HG03108 (cell line): ENCODE data around the gene PLEKHM2.
"Not testable (repeated sequence)": the region's sequence is repeated elsewhere in the genome, so short reads cannot be mapped to it uniquely, and the experiment has no call there.

Experiments used
- ATAC-seq: cut with Tn5 transposase; IDR thresholded peaks from one replicate; pipeline ENCODE4 v1.9.1; 2021; ENCODE audit warnings: moderate library complexity; ENCODE audit not compliant: unreplicated experiment

The PLEKHM2 gene

GRCh38 chr1:15684042-15684461 is at the start of gene PLEKHM2:
TSS of gene PLEKHM2 (plus strand) at chr1:15684320. CDS start at chr1:15684559, 239 bp downstream.
- no peak for ATAC-seq

GRCh38 chr1:15636436-15636835 is 47.7 kb upstream of the PLEKHM2 start:
- no peak for ATAC-seq

- ATAC-seq: no peak
Measured at GRCh38 chr1:15637826-15638225, 46.3 kb upstream of the PLEKHM2 start.

DNA sequence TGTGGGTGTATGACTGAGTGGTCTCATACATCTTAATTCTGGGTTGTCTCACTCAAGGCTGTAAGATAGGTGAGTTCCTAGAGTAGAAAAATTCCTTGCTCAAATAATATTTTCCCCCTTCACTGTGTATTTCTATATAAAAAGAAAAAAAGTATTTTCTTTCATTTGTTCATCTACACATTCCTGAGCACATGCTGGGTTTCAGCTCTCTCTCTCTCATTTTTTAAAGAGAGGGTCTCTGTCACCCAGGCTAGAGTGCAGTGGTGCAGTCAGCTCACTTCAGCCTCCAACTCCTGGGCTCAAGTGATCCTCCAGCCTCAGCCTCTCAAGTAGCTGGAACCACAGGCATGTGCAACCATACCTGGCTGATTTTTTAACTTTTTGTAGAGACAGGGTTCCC is 44.9 kb upstream of the PLEKHM2 start:
- no peak for ATAC-seq

DNA sequence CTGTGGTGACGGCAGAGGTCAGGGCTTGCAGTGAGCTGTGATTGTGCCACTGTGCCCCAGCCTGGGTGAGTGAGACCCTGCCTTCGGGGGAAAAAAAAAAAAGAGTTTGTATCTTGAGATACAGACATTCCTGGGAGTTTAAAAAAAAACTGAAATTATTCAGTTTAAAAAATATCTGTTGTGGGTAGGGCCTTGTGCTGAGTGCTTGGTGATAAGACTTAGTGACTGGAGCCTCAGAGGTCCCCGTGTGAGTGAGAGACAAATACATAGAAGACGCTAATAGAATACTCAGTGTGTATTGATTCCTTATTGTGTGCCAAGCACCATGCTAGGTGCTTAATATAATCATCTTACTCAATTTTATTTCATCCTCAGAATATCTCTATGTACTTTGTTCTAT is 44.2 kb upstream of the PLEKHM2 start:
- no peak for ATAC-seq

- ATAC-seq: no peak
Measured at GRCh38 chr1:15640667-15641066, 43.5 kb upstream of the PLEKHM2 start.

DNA sequence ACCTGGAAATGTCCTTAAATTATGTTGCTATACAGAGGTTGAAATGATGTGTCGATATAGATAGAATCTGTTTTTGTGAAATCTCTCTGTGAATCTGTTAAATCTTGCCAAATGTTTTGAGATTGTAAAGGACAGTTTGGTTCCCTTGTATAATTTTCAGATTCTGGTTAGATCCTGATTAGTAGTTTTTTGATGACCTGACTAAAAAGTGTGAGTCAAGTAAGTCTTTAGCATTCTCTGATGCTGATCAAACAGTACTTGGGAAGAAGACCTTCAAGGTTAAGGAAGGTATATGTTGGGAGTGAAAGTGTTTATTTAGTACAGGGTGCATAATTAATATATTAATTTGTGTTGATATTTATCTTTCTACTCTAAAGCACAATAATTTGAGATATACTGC is 34.2 kb upstream of the PLEKHM2 start:
- no peak for ATAC-seq

DNA sequence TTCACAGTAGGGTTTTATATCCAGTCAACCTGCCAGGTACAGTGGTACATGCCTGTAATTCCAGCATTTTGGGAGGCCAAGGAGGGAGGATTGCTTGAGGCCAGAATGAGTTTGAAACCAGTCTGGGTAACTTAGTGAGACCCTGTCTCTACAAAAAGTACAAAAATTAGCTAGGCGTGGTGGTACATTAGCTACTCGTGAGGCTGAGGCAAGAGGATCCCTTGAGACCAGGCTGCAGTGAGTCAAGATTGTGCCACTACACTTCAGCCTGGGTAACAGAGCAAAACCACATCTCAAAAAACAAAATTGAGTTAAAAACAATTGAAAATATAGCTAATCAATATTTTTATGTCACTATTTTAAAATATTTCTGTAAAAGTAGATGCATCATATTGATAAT is 33.7 kb upstream of the PLEKHM2 start:
- ATAC-seq: no peak

- ATAC-seq: not testable (repeated sequence)
Measured at GRCh38 chr1:15652130-15652529, 32.0 kb upstream of the PLEKHM2 start.

DNA sequence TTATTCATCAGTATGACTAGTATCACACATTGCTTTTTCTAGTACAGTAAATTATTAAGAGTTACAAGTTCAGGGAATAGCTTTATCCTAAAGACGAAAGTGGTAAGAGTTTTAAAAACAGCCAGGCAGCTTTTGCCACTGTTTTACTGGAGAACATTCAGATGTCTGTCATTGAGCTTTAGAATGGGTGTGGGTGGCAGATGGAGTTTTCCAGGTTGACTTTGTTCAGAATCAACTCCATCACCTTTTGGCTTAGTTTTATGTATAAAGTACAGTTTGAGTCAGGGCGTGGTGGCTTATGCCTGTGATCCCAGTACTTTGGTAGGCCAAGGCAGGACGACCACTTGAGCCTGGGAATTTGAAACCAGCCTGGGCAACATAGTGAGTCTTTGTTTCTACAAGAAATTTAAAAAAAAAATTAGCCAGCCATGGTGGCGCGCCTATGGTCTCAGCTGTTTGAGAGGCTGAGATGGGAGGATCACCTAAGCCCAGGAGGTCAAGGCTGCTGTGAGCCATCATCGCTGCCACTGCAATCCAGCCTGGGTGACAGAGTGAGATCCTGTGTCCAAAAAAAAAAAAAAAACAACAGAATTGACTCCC is 29.9 kb upstream of the PLEKHM2 start:
- no peak for ATAC-seq

- no peak for ATAC-seq
Measured at GRCh38 chr1:15656464-15656863, 27.7 kb upstream of the PLEKHM2 start.

DNA sequence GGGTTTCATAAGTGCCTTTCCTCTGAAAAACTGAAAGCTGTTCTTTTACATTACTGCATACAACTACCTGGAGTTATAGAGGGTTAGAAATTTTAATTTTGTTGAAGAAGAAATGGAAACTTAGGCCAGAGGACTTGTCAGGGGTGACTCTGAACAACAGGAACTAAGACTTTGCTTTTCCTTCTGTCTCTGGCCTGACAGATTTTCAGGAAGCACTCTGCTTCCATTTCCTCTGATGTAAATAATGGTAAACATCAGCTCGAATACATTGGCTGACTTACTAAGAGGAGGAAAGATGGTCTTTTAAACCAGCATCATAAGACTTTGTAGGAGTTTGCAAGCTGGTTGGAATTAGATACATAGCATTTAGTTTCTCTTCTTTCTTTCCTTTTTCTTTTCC is 27.1 kb upstream of the PLEKHM2 start:
- ATAC-seq: no peak

DNA sequence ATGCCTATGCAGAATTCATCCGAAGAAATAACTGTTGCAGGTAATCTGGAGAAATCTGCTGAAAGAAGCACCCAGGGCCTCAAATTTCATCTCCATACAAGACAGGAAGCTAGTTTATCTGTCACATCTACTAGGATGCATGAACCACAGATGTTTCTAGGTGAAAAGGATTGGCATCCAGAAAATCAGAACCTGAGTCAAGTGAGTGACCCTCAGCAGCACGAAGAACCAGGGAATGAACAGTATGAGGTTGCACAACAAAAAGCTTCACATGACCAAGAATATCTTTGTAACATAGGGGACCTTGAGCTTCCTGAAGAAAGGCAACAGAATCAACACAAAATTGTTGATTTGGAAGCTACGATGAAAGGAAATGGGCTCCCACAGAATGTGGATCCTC is 24.0 kb upstream of the PLEKHM2 start:
- no peak for ATAC-seq

DNA sequence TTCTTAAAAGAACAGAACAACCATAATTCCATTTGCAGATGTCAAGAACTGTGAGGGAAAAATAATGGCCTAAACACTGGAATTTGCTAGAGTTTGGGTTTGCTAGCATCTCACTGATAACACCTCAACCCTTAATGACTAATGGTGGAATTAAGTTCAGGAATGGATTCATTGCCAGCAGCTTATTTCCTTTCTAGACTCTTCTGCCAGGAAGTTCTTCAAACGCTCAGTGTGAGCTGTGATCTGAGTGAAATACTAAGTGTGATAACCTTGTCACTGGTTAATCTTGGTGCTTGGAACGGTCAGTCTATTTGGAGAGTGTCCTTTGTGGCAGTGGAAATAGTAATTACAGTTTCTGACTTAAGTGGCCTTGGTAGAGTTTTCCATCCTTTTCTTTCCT is 21.6 kb upstream of the PLEKHM2 start:
- no peak for ATAC-seq

- no peak for ATAC-seq
Measured at GRCh38 chr1:15663925-15664324, 20.2 kb upstream of the PLEKHM2 start.

- no peak for ATAC-seq
Measured at GRCh38 chr1:15667362-15667761, 16.8 kb upstream of the PLEKHM2 start.

- ATAC-seq: no peak
Measured at GRCh38 chr1:15668089-15668754, 15.9 kb upstream of the PLEKHM2 start.

- ATAC-seq: no peak
Measured at GRCh38 chr1:15669074-15669473, 15.0 kb upstream of the PLEKHM2 start.

GRCh38 chr1:15669864-15670263 is 14.3 kb upstream of the PLEKHM2 start:
- ATAC-seq: no peak

- no peak for ATAC-seq
Measured at GRCh38 chr1:15671430-15671829, 12.7 kb upstream of the PLEKHM2 start.

- no peak for ATAC-seq
Measured at GRCh38 chr1:15674386-15675159, 9.5 kb upstream of the PLEKHM2 start.

- ATAC-seq: no peak
Measured at GRCh38 chr1:15676010-15676409, 8.1 kb upstream of the PLEKHM2 start.
